Pulmonary artery endothelial cell (primary cell): ENCODE data around the gene CDKN2B-AS1. TPM values are rescaled to one million over a fixed set of nuclear protein-coding genes. Genes with fewer than 3 reads are reported as not detected.
A peak's percentile ranks its signal among the peaks of the same experiment; 100 is the strongest.
"Not testable (repeated sequence)": the region's sequence is repeated elsewhere in the genome, so short reads cannot be mapped to it uniquely, and the experiment has no call there.

Experiments
- DNase-seq: peaks from one replicate; pipeline ENCODE4 v3.0.0-alpha.2; 2011; ENCODE audit warnings: low read depth, low spot score
- total RNA-seq: library from RNA; depleted of rRNA; stranded (reverse); fragments of >200 nt; gene quantifications from 2 replicates; pipeline ENCODE4 v1.2.3, GENCODE V29; 2014

Gene CDKN2B-AS1
- 0.39 and 0.66 TPM in 2 replicates for total RNA-seq

- DNase-seq = no peak
Observed at GRCh38 chr9:21994556-21995005, at the start of gene CDKN2B-AS1. Gene CDKN2B-AS1, plus strand, starts transcription at chr9:21994791.

GRCh38 chr9:21945606-21946005 lies 49.0 kb upstream of the CDKN2B-AS1 start:
- DNase-seq = no peak

- DNase-seq = no peak
Observed at GRCh38 chr9:21958833-21959232, 35.8 kb upstream of the CDKN2B-AS1 start.

- not testable (repeated sequence) for DNase-seq
Observed at GRCh38 chr9:21959268-21959667, 35.3 kb upstream of the CDKN2B-AS1 start.

GRCh38 chr9:21961569-21961968 lies 33.0 kb upstream of the CDKN2B-AS1 start:
- no peak for DNase-seq

- no peak for DNase-seq
Observed at GRCh38 chr9:21964925-21965385, 29.6 kb upstream of the CDKN2B-AS1 start.

GRCh38 chr9:21965401-21965951 lies 29.1 kb upstream of the CDKN2B-AS1 start:
- peak; percentile 30 for DNase-seq

- DNase-seq = no peak
Observed at GRCh38 chr9:21966140-21966851, 28.3 kb upstream of the CDKN2B-AS1 start.

GRCh38 chr9:21967169-21967568 lies 27.4 kb upstream of the CDKN2B-AS1 start:
- DNase-seq = no peak

GRCh38 chr9:21967702-21968101 lies 26.9 kb upstream of the CDKN2B-AS1 start:
- DNase-seq = no peak

GRCh38 chr9:21968331-21969010 lies 26.1 kb upstream of the CDKN2B-AS1 start:
- no peak for DNase-seq

- DNase-seq = no peak
Observed at GRCh38 chr9:21969011-21969940, 25.3 kb upstream of the CDKN2B-AS1 start.

GRCh38 chr9:21969951-21970799 lies 24.4 kb upstream of the CDKN2B-AS1 start:
- DNase-seq = no peak

GRCh38 chr9:21970800-21971640 lies 23.6 kb upstream of the CDKN2B-AS1 start:
- DNase-seq = no peak

- DNase-seq = no peak
Observed at GRCh38 chr9:21972361-21972760, 22.2 kb upstream of the CDKN2B-AS1 start.

- DNase-seq = no peak
Observed at GRCh38 chr9:21974343-21974721, 20.3 kb upstream of the CDKN2B-AS1 start.

GRCh38 chr9:21974722-21975409 lies 19.7 kb upstream of the CDKN2B-AS1 start:
- DNase-seq = no peak

GRCh38 chr9:21976334-21976875 lies 18.2 kb upstream of the CDKN2B-AS1 start:
- DNase-seq = no peak

GRCh38 chr9:21982391-21982790 lies 12.2 kb upstream of the CDKN2B-AS1 start:
- no peak for DNase-seq
